NT2/D1 (cell line): ENCODE data around the gene ARHGAP33.

Experiments
- YY1 ChIP-seq: IDR thresholded peaks from 2 replicates; pipeline ENCODE4 v1.6.1; 2011; ENCODE audit not compliant: insufficient read length, insufficient read depth
- ZNF274 ChIP-seq: IDR thresholded peaks from 2 replicates; pipeline ENCODE4 v1.6.1; 2011; ENCODE audit warnings: mild to moderate bottlenecking, low read depth, low read length

DNA sequence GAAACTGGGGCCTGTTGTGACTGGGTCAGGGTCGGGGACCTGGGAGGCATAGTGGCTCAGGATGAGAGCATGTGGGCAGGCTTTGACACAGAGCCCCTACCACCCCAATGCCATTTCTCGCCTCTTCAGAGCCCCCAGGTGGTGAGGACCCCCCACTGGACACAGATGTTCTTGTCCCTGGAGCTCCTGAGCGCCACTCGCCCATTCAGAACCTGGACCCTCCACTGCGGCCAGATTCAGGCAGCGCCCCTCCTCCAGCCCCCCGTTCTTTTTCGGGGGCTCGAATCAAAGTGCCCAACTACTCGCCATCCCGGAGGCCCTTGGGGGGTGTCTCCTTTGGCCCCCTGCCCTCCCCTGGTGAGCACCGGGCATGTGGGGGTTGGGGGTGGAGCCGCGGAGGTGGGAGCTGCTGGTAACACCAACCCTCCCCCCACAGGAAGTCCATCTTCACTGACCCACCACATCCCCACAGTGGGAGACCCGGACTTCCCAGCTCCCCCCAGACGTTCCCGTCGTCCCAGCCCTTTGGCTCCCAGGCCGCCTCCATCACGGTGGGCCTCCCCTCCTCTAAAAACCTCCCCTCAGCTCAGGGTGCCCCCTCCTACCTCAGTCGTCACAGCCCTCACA, 43.5 kb upstream of the ARHGAP33 start:
- TF ChIP-seq YY1 (no peak), ZNF274 (no peak)
